Osteoblast (primary cell): Measurements from ENCODE around the gene ANXA9. TPM values are rescaled to one million over a fixed set of nuclear protein-coding genes. Genes with fewer than 3 reads are reported as not detected.

Experiments
- DNase-seq: peaks from one replicate; pipeline ENCODE4 v3.0.0; 2011; ENCODE audit warnings: low spot score, mixed read lengths; ENCODE audit not compliant: insufficient read length; ENCODE audit errors: missing footprints
- H2AFZ ChIP-seq: 2 replicates; pipeline ENCODE4 v1.6.0; 2011; ENCODE audit warnings: mild to moderate bottlenecking, low read length
- H3K27ac ChIP-seq: 2 replicates; pipeline ENCODE4 v1.5.1; 2011; ENCODE audit warnings: mild to moderate bottlenecking, low read depth, low read length, moderate library complexity
- H3K27me3 ChIP-seq: 2 replicates; pipeline ENCODE4 v1.6.0; 2012; ENCODE audit warnings: mild to moderate bottlenecking, control low read depth, inconsistent platforms, low read length, moderate library complexity; ENCODE audit not compliant: insufficient read depth
- H3K36me3 ChIP-seq: 2 replicates; pipeline ENCODE4 v1.5.1; 2011; ENCODE audit warnings: mild to moderate bottlenecking, low read length, control low read depth, moderate library complexity; ENCODE audit not compliant: insufficient read depth
- H3K4me1 ChIP-seq: 2 replicates; pipeline ENCODE4 v1.5.1; 2011; ENCODE audit warnings: mild to moderate bottlenecking, low read length, control low read depth, moderate library complexity; ENCODE audit not compliant: insufficient read depth
- H3K4me2 ChIP-seq: 2 replicates; pipeline ENCODE4 v1.6.0; 2011; ENCODE audit warnings: mild to moderate bottlenecking, low read length; ENCODE audit not compliant: insufficient read depth
- H3K4me3 ChIP-seq: fragments of 200-600 bp; sonication (generic); 3 replicates; pipeline ENCODE4 v1.5.1; 2012; ENCODE audit warnings: mild to moderate bottlenecking, low read length, inconsistent platforms; ENCODE audit not compliant: insufficient read depth
- H3K79me2 ChIP-seq: 2 replicates; pipeline ENCODE4 v1.6.0; 2012; ENCODE audit warnings: mild to moderate bottlenecking, low read length, control low read depth, inconsistent platforms; ENCODE audit not compliant: insufficient read depth
- H3K9me3 ChIP-seq: 2 replicates; pipeline ENCODE4 v1.5.1; 2011; ENCODE audit warnings: low read depth, low read length, control low read depth
- H4K20me1 ChIP-seq: 2 replicates; pipeline ENCODE4 v1.6.0; 2012; ENCODE audit warnings: mild to moderate bottlenecking, low read length, control low read depth; ENCODE audit not compliant: insufficient read depth
- total RNA-seq: library from RNA; depleted of rRNA; stranded (reverse); fragments of >200 nt; gene quantifications from 2 replicates; pipeline ENCODE4 v1.2.3, GENCODE V29; 2012
- TF ChIP-seq, protein P1 (sequence below): IDR thresholded peaks from 2 replicates; pipeline ENCODE4 v1.5.1; 2011; ENCODE audit warnings: mild to moderate bottlenecking, low read depth, low read length, moderate library complexity; ENCODE audit errors: extremely low read depth

The ANXA9 gene
- total RNA-seq, 1 donor: under 0.01 TPM

GRCh38 chr1:150999926-151000325 lies 17.8 kb downstream of the ANXA9 start:
- no peaks in the 10 kb centered on the region for H3K9me3 ChIP-seq
- no peak overlapping the region for H3K4me3 ChIP-seq
- TF ChIP-seq, protein P1, sequence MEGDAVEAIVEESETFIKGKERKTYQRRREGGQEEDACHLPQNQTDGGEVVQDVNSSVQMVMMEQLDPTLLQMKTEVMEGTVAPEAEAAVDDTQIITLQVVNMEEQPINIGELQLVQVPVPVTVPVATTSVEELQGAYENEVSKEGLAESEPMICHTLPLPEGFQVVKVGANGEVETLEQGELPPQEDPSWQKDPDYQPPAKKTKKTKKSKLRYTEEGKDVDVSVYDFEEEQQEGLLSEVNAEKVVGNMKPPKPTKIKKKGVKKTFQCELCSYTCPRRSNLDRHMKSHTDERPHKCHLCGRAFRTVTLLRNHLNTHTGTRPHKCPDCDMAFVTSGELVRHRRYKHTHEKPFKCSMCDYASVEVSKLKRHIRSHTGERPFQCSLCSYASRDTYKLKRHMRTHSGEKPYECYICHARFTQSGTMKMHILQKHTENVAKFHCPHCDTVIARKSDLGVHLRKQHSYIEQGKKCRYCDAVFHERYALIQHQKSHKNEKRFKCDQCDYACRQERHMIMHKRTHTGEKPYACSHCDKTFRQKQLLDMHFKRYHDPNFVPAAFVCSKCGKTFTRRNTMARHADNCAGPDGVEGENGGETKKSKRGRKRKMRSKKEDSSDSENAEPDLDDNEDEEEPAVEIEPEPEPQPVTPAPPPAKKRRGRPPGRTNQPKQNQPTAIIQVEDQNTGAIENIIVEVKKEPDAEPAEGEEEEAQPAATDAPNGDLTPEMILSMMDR: no peak
- no peak overlapping the region for H2AFZ ChIP-seq
- peaks cover 5% of the 10 kb centered on the region for H3K79me2 ChIP-seq
- H3K27me3 ChIP-seq: no peaks in the 10 kb centered on the region
- H3K4me2 ChIP-seq: no peak overlapping the region
- H3K4me1 ChIP-seq: peaks cover 19% of the 10 kb centered on the region
- no peak for DNase-seq
- peak overlapping the region; percentile 75 for H3K27ac ChIP-seq
- peaks cover 3% of the 10 kb centered on the region for H3K36me3 ChIP-seq
- no peaks in the 10 kb centered on the region for H4K20me1 ChIP-seq

DNA sequence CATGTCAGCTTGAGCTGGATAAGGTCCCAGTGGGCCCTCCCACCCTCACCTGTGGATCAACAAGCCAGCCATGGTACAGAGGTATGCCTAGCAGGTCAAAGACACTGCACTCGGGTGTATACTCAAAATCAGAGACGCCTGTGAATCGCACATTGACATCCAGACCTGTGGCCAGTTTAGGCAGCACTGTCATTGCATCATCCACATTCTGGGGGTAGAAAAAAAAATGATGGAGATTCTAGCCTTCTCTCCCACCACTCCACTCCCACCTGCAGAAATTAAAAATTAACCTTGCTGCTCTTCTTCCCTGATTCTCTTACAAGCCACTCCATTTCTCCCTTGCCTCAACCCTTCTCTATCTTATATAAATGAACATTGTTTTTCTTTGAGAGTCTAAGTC lies 18.3 kb downstream of the ANXA9 start:
- no peak for DNase-seq
- Histone ChIP-seq H3K4me1 (peaks cover 22% of the 10 kb centered on the region), H3K4me2 (no peak overlapping the region), H4K20me1 (no peaks in the 10 kb centered on the region), H3K27me3 (no peaks in the 10 kb centered on the region), H3K79me2 (peaks cover 7% of the 10 kb centered on the region), H3K27ac (no peak overlapping the region), H3K9me3 (no peaks in the 10 kb centered on the region), H3K36me3 (peaks cover 3% of the 10 kb centered on the region), H2AFZ (no peak overlapping the region), H3K4me3 (no peak overlapping the region)
- TF ChIP-seq, protein P1: no peak

DNA sequence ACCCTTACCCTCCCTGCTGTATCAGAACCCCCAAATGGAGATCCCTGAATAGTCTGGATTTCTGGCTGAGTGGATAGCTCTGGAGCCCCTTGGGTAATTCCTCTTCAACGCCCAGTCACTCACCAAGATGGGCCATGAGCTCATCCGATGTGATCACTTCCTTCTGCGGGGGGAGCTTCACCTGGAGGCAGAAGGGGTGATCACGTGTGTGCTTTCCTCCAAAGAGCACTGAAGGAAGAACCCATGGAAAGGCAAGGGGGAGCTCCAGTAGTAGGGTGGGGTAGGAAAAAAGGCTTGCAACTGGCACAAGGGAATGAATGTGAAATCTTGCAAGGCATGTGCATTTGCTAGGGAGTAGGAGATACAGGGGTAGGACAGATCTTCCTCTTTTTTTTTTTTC lies 19.5 kb downstream of the ANXA9 start:
- peaks cover 32% of the 10 kb centered on the region for H3K4me1 ChIP-seq
- no peak for DNase-seq
- H3K27ac ChIP-seq: no peak overlapping the region
- H3K27me3 ChIP-seq: no peaks in the 10 kb centered on the region
- no peak overlapping the region for H3K4me3 ChIP-seq
- H3K4me2 ChIP-seq: no peak overlapping the region
- no peaks in the 10 kb centered on the region for H4K20me1 ChIP-seq
- no peak overlapping the region for H2AFZ ChIP-seq
- H3K36me3 ChIP-seq: peaks cover 3% of the 10 kb centered on the region
- peaks cover 16% of the 10 kb centered on the region for H3K79me2 ChIP-seq
- H3K9me3 ChIP-seq: no peaks in the 10 kb centered on the region
- TF ChIP-seq, protein P1: no peak

- H3K9me3 ChIP-seq: no peaks in the 10 kb centered on the region
- peaks cover 36% of the 10 kb centered on the region for H3K4me1 ChIP-seq
- no peaks in the 10 kb centered on the region for H3K27me3 ChIP-seq
- H4K20me1 ChIP-seq: no peaks in the 10 kb centered on the region
- H2AFZ ChIP-seq: no peak overlapping the region
- no peak overlapping the region for H3K4me2 ChIP-seq
- TF ChIP-seq, protein P1: no peak
- H3K27ac ChIP-seq: no peak overlapping the region
- H3K36me3 ChIP-seq: peaks cover 3% of the 10 kb centered on the region
- H3K79me2 ChIP-seq: peaks cover 16% of the 10 kb centered on the region
- no peak overlapping the region for H3K4me3 ChIP-seq
- DNase-seq: no peak
These were observed 20.0 kb downstream of the ANXA9 start for GRCh38 chr1:151002051-151002450.
